Measurements from ENCODE around the gene MOV10L1.
"Not testable (repeated sequence)": the region's sequence is repeated elsewhere in the genome, so short reads cannot be mapped to it uniquely, and the experiment has no call there.

The MOV10L1 gene

DNA sequence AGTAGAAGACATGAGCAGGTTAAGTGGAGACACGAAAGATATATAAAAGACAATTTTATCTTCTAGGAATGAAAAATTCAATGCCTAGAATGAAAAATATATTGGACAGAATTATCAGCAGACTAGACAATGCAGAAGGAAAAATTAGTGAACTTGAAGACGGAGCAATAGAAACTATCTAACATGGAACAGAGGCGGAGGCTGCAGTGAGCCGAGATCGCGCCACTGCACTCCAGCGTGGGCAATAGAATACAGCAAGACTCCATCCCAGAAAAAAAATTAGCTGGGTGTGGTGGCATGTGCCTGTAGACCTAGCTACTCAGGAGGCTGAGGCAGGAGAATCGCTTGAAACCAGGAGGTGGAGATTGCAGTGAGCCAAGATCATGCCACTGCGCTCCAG is 47.5 kb downstream of the MOV10L1 start:
- DNase-seq (ENCODE audit: low read depth, low spot score) = not testable (repeated sequence)

- DNase-seq (ENCODE audit: low read depth, low spot score) = no peak
Observed at GRCh38 chr22:50138041-50138440, 48.2 kb downstream of the MOV10L1 start.

DNA sequence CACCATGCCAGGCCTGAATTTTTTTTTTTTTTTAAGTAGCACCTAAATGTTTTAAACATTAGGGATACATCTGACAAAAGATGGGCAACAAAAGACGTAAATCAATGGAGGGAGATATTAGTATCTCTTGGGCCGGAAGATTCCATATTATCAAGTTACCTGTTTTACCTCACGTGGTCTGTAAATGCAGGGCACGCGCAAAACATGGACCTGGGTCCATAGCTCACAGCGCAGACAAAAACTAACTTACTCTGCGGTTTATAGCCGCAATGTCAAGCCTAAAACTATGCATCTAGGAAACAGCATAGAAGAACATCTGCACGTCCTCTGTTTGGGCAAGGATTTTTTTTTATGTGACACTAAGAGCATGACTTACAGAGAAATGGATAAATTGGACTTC is 49.2 kb downstream of the MOV10L1 start:
- DNase-seq (ENCODE audit: low read depth, low spot score) = no peak

- DNase-seq (ENCODE audit: low read depth, low spot score) = no peak
Observed at GRCh38 chr22:50139843-50140415, 50.1 kb downstream of the MOV10L1 start.

- no peak for DNase-seq (ENCODE audit: low read depth, low spot score)
Observed at GRCh38 chr22:50140615-50141014, 50.8 kb downstream of the MOV10L1 start.

DNA sequence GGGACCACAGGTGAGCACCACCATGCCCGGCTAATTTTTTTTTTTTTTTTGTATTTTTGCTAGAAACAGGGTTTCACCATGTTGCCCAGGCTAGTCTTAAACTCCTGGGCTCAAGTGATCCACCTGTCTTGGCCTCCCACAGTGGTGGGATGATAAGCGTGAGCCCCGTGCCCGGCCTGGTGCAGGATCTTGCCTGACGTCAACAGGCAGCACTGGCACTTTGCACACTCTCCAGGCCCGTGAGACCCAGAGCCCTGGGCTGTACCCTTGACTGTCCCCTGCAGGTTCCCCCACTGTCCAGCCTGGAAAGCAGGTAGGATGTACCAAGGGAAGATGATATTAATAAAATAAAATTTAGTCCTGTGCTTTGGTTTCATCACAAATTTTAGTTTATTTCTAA is 51.7 kb downstream of the MOV10L1 start:
- DNase-seq (ENCODE audit: low read depth, low spot score) = no peak

GRCh38 chr22:50141891-50142363 is 52.1 kb downstream of the MOV10L1 start:
- no peak for DNase-seq (ENCODE audit: low read depth, low spot score)

DNA sequence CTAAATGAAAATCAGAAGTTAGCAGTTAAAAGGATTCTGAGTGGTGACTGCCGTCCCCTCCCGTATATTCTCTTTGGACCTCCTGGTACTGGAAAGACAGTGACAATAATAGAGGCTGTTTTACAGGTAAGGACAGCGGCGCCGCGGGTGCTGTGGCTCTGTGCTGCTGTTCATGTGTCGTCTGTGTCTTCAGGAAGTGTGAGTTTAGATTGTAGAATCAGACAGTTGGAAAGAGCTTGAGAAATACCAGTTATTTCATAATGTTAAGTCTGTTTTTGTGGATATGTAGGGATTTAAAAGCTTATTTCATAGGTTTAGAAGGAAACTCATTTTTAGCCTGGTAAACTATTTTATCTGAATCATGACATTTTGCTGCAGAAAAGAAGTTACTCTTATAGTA is 53.3 kb downstream of the MOV10L1 start:
- no peak for DNase-seq (ENCODE audit: low read depth, low spot score)

DNA sequence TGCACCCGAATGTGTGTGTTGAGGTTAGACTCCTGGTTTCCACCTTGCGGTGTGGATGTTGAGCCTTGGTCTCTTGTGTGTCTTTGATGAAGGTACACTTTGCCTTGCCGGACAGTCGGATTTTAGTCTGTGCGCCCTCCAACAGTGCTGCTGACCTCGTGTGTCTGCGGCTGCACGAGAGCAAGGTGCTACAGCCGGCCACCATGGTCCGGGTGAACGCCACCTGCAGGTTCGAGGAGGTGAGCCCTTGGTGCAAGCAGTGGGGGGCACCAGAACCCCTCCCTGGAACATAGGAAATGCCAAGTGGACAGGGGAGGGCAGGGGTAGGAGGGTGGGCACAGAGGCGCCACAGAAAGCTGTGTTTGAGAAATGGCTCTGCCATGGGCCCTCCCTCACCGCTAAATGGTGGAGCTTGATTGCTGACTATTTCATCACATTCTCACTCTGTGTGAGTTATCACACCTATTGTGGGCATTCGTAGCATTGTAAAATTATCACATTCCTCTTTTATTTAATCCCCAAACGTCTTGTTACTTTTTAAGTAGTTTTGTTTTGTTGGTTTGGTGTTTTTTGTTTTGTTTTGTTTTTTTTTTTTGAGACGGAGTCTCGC is 54.3 kb downstream of the MOV10L1 start:
- no peak for DNase-seq (ENCODE audit: low read depth, low spot score)

GRCh38 chr22:50145721-50146438 is 56.1 kb downstream of the MOV10L1 start:
- no peak for DNase-seq (ENCODE audit: low read depth, low spot score)

DNA sequence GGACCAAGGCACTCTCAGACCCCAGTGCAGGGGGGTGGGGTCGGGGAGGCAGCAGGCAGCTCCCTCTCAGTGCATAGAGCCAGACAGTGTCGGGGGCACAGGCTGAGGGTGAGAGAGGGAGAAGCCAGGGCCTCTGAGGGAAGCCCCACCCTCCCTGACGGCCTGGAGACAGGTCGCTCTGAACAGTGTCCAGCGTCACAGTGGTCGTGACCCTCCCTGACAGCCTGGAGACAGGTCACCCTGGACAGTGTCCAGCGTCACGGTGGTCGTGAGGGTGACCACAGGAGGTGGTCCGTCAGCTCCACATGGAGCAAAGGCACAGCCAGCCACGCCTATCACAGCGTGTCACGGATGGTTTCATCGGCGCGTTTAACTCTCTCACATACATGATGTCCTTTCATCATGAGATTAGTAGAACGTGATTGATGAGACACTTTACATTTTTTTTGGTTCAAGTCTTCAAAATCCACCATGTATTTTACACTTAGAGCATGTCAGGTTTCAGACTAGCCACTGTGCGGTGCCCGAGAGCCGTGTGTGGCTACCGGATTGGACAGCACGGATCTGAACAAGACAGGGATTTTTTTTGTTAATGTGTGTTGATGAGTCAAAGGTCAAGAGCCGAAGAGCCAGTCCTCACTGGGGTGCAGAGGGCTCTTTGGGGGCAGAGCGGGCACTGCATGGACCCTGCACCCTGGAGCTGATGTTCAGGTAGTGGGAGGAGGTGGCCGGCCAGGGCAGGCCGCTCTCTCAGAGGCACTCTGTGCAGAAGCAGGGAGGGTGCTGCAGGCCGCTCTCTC is 56.8 kb downstream of the MOV10L1 start:
- DNase-seq (ENCODE audit: low read depth, low spot score) = peak; percentile 39

DNA sequence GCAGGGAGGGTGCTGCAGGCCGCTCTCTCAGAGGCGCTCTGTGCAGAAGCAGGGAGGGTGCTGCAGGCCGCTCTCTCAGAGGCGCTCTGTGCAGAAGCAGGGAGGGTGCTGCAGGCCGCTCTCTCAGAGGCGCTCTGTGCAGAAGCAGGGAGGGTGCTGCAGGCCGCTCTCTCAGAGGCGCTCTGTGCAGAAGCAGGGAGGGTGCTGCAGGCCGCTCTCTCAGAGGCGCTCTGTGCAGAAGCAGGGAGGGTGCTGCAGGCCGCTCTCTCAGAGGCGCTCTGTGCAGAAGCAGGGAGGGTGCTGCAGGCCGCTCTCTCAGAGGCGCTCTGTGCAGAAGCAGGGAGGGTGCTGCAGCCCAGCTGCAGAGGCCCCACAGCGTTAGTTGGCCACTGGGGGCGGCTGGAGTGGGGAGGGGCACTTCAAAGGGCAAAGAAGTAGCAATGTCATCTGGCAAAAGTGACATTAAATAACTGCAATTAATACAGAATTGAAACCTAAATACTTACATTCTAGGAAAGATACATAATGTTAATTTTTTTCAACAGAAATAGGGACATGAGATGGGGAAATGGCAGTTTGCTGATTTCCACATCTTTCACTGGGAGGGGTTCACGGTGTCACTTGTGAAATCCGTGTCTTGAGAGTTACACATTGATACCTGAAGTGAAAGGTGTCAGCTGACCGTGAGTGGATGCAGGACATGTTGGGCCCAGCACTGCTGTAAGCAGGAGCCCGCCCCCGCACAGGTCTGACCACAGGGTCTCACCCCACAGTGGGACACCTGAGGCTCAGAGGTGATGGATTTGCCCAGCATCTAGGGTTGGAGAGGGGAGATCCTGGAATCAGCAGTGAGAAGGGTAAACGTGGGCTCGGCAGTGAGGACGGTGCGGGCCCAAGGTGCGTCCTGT is 57.7 kb downstream of the MOV10L1 start:
- not testable (repeated sequence) for DNase-seq (ENCODE audit: low read depth, low spot score)

DNA sequence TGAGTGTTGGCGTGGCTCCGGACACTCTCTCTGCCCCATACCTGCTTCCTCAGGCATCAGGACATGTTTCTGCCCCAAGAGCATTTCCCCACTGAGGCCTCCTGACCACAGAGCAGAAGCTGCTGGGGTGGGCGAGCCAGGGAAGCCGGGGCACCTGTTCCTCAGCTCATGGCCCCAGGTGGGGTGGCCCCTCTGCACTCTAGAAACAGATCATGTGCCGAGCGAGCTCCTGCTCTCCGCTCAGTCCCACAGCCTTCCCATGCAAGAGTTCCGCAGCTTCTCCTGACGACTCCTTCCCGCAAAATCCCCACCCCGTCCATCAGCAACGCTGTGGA is 58.3 kb downstream of the MOV10L1 start:
- no peak for DNase-seq (ENCODE audit: low read depth, low spot score)

DNA sequence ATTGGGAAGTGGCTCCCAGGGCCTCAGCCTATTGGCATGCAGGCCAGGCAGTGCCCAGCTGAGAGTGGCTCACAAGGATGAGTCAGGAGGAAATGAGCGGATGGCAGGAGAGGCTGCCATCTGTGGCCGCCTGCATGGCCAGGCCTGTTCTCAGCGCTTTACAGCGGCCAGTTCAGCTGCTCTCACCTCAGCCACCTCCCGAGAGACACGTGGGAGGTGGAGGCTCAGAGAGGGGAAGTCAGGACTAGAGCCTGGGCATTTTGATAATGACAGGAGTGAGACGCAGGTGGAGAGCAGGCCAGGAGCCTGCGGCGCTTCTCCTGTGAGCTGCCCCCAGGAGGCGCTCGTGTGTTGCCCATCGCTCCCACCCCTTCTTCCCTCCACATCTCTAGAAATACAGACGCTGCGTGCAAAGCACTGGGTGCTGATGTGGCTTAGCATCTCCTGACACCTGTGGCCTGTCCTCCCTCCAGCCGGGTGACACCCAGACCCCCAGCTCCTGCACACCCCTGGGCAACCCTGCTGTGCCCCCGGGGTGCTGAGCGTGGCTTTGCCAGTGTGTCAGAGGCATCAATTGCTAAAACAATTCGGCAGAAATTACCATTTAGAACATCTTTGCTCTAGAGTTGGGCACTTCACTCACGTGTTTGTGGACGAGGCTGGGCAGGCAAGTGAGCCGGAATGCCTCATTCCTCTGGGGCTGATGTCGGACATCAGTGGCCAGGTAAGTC is 59.4 kb downstream of the MOV10L1 start:
- DNase-seq (ENCODE audit: low read depth, low spot score) = no peak

DNA sequence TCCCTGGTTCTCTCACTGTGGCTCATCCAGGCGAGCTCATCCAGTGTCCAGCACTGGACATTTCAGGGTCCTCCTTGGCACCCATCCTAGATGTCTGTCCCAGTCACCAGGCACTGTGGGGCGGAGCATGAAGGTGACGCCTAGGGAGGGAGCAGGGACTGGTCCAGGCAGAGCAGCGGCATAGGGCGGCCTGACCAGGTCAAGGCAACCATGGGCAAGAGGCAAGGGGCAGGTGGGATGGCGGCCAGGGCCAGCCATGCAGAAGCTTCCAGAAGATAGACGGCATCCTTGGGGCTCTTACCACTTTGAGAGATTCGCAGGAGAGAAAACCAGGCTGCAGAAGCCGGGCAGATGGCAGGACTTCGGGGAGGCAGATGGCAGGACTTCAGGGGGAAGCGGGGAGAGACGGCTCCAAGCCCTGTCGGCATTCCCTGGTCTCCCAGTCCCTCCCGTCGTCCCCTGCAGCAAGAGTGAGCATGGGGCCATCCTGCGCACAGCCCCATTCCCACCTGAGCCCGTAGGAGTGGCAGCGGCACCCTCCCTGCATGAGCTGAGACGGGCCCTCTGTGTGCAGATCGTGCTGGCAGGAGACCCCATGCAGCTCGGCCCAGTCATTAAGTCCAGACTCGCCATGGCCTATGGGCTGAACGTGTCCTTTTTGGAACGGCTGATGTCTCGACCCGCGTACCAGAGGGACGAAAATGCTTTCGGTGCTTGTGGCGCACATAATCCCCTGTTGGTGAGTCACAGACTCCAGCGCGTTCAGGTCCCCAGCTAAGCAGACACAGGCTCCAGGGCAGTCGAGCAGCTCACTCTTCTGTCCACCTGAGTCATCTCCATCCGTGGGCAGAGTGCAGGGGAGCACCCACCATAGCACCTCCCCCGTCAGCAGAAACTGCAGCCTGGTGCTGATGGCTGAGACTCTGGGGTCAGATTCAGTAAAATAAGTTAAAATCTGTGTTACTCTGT is 60.6 kb downstream of the MOV10L1 start:
- no peak for DNase-seq (ENCODE audit: low read depth, low spot score)

GRCh38 chr22:50151571-50152537 is 62.0 kb downstream of the MOV10L1 start:
- DNase-seq (ENCODE audit: low read depth, low spot score) = no peak

DNA sequence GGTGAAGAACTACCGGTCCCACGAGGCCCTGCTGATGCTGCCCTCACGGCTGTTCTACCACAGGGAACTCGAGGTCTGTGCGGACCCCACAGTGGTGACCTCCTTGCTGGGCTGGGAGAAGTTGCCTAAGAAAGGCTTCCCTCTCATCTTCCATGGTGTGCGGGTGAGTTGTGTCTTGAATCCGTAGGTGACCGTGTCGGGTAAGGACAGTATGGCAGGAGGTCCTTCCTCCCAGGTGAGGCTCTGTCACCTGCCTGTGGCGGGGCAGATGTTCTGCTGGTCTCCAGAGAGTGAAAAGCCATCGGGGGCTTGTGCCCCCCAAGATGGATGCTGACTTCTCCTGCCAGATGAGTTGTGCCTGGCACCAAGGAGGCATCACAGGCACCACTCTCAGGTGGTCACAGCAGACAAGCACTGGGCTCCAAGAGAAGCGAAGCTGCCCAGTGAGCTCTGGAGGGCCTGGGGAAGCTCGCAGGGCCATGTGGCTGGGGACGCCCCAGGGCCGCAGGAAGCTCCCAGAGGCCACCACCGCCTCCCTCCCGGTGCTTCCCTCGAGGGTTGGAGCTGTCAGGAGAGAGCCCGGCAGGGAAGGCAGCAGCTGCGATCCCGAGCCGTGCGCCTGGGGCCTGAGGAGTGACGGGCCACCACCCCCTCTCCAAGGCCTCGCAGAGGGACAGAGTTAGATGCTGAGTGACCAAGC is 63.4 kb downstream of the MOV10L1 start:
- DNase-seq (ENCODE audit: low read depth, low spot score) = no peak

- no peak for DNase-seq (ENCODE audit: low read depth, low spot score)
Observed at GRCh38 chr22:50153756-50154140, 63.9 kb downstream of the MOV10L1 start.

Data from smooth muscle cell of the brain vasculature (primary cell).